Type B pancreatic cell (in vitro differentiated cells): ENCODE measurements around the gene TLNRD1. TPM values are rescaled to one million over a fixed set of nuclear protein-coding genes. Genes with fewer than 3 reads are reported as not detected.

Experiments
- DNase-seq: peaks from one replicate; pipeline ENCODE4 v3.0.0; 2021; ENCODE audit warnings: mixed read lengths; ENCODE audit not compliant: unreplicated experiment; ENCODE audit errors: extremely low spot score
- H3K27ac Mint-ChIP-seq: 2 replicates; pipeline ENCODE4 v1.8.0; 2021; ENCODE audit warnings: mild to moderate bottlenecking, mixed read lengths
- H3K27me3 Mint-ChIP-seq: 2 replicates; pipeline ENCODE4 v1.8.0; 2021; ENCODE audit warnings: mixed read lengths
- H3K36me3 Mint-ChIP-seq: 2 replicates; pipeline ENCODE4 v1.8.0; 2021; ENCODE audit warnings: mixed read lengths
- H3K4me1 Mint-ChIP-seq: one replicate; pipeline ENCODE4 v1.8.0; 2021; ENCODE audit warnings: mixed read lengths; ENCODE audit not compliant: unreplicated experiment
- H3K4me3 Mint-ChIP-seq: 2 replicates; pipeline ENCODE4 v1.8.0; 2021; ENCODE audit warnings: mild to moderate bottlenecking, mixed read lengths
- H3K9me3 Mint-ChIP-seq: 2 replicates; pipeline ENCODE4 v1.8.0; 2021; ENCODE audit warnings: mixed read lengths
- CTCF ChIP-seq: fragments of 200-600 bp; sonication (generic); conservative IDR thresholded peaks from 2 replicates; pipeline ENCODE4 v1.5.0; 2021; ENCODE audit warnings: antibody characterized with exemption, mild to moderate bottlenecking
- total RNA-seq: library from RNA; stranded (reverse); gene quantifications from 2 replicates; pipeline ENCODE4 v1.2.1, GENCODE V29; 2021; ENCODE audit warnings: low replicate concordance

Gene TLNRD1
- total RNA-seq, 1 donor from 2014 or later = 20.1 TPM

DNA sequence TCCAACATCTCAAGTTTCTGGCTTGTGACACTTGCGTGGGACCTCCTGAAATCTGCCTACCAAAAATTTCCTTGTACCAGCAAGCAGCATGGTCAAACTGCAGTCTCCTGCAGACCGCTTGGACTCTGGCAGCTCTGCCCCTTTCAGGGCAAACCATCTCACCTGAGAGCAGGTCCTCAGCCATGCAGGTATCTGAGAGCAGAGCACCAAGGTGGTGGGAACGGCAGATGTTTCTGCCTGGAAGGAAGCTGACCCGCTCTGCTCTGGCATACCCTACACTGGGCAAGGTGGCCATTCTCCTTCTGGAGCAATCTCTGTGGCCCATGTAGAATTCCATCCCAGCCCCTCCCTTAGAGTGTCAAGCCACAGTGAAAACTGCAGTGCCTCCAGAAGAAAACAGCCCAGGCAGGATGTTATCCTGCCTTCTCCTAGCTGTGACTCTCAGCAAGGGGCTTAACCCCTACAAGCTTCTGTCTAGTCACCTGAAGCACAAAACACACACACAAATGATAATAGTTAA lies 32.7 kb upstream of the TLNRD1 start:
- Mint-ChIP-seq H3K27me3 (no peaks in the 10 kb centered on the region), H3K4me3 (no peak overlapping the region), H3K9me3 (no peaks in the 10 kb centered on the region), H3K4me1 (peaks cover 11% of the 10 kb centered on the region), H3K36me3 (peaks cover 23% of the 10 kb centered on the region), H3K27ac (no peak overlapping the region)
- DNase-seq = no peak
- no peak for TF ChIP-seq CTCF

- H3K4me3 Mint-ChIP-seq = no peak overlapping the region
- H3K4me1 Mint-ChIP-seq = peaks cover 19% of the 10 kb centered on the region
- no peaks in the 10 kb centered on the region for H3K27me3 Mint-ChIP-seq
- peaks cover 17% of the 10 kb centered on the region for H3K36me3 Mint-ChIP-seq
- no peak for DNase-seq
- no peak overlapping the region for H3K27ac Mint-ChIP-seq
- TF ChIP-seq CTCF = no peak
- H3K9me3 Mint-ChIP-seq = no peaks in the 10 kb centered on the region
Observed at GRCh38 chr15:80969316-80969715, 31.4 kb upstream of the TLNRD1 start.

- Mint-ChIP-seq H3K9me3 (no peaks in the 10 kb centered on the region), H3K4me3 (peak overlapping the region; percentile 8), H3K4me1 (peaks cover 19% of the 10 kb centered on the region), H3K27ac (peak overlapping the region; percentile 50), H3K27me3 (no peaks in the 10 kb centered on the region), H3K36me3 (peaks cover 9% of the 10 kb centered on the region)
- DNase-seq = no peak
- peak; percentile 96 for TF ChIP-seq CTCF
Observed at GRCh38 chr15:80970018-80970657, 30.6 kb upstream of the TLNRD1 start.

- Mint-ChIP-seq H3K9me3 (no peaks in the 10 kb centered on the region), H3K27ac (peak overlapping the region; percentile 50), H3K4me3 (peak overlapping the region; percentile 8), H3K36me3 (peaks cover 7% of the 10 kb centered on the region), H3K4me1 (peaks cover 19% of the 10 kb centered on the region), H3K27me3 (no peaks in the 10 kb centered on the region)
- TF ChIP-seq CTCF = no peak
- DNase-seq = no peak
Observed at GRCh38 chr15:80970658-80971057, 30.1 kb upstream of the TLNRD1 start.

- peaks cover 19% of the 10 kb centered on the region for H3K4me1 Mint-ChIP-seq
- H3K27me3 Mint-ChIP-seq = no peaks in the 10 kb centered on the region
- H3K36me3 Mint-ChIP-seq = peaks cover 8% of the 10 kb centered on the region
- H3K9me3 Mint-ChIP-seq = no peaks in the 10 kb centered on the region
- peak overlapping the region; percentile 50 for H3K27ac Mint-ChIP-seq
- no peak for DNase-seq
- no peak overlapping the region for H3K4me3 Mint-ChIP-seq
- no peak for TF ChIP-seq CTCF
Observed at GRCh38 chr15:80971143-80971542, 29.6 kb upstream of the TLNRD1 start.
